Mucosa of stomach (tissue), 1 donor: Measurements from ENCODE around the gene CDCA4.

Source experiments
- H3K27me3 ChIP-seq: one replicate; pipeline ENCODE4 v1.7.0; 2013; ENCODE audit warnings: mild to moderate bottlenecking, low read length; ENCODE audit not compliant: control insufficient read depth, insufficient read depth
- H3K36me3 ChIP-seq: one replicate; pipeline ENCODE4 v1.7.0; 2013; ENCODE audit warnings: low read length; ENCODE audit not compliant: control insufficient read depth, insufficient read depth
- H3K4me1 ChIP-seq: one replicate; pipeline ENCODE4 v1.7.0; 2013; ENCODE audit warnings: mild to moderate bottlenecking, low read length; ENCODE audit not compliant: control insufficient read depth, insufficient read depth
- H3K4me3 ChIP-seq: one replicate; pipeline ENCODE4 v1.7.0; 2013; ENCODE audit warnings: low read length
- H3K9ac ChIP-seq: one replicate; pipeline ENCODE4 v1.7.0; 2013; ENCODE audit warnings: mild to moderate bottlenecking, low read length, moderate library complexity
- H3K9me3 ChIP-seq: one replicate; pipeline ENCODE4 v1.7.0; 2013; ENCODE audit warnings: mild to moderate bottlenecking, low read length, moderate library complexity; ENCODE audit not compliant: control insufficient read depth
- donor health status: Pancreatic carcinoma.

CDCA4 gene

DNA sequence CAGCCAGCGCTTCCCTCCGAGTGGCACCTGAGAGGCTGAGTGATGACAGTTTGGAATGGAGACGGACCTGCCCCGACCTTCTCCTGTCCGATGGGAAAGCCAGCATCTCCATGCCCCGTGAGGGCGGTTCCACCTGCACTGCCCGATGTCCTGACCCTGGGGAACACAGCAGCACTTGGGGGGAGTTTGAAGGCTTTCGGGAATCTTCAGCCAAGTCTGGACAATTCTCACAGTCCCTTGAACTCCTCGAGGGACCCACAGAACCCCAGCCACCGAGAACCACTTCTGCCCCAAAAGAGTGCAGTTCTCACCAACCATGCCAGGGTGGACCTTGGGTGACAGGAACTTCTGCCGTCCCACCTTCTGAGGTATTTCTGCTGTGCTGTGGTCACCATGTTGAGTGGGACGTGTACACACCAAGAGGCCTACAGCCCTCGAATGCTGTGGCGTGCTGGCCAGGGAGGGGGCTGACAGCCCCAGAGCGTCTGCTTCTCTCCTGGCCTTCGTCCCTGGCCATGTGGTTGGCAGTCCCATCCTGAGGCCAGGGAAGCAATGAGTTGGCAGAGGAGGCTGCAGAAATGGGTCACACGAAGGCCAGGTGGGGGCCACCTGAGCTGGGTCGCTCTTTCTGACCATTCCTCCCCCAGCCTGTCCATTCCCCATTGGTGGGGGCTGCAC lies 34.3 kb downstream of the CDCA4 start:
- no peaks in the 10 kb centered on the region for H3K36me3 ChIP-seq
- H3K4me3 ChIP-seq = peak overlapping the region; percentile 46
- peak overlapping the region; percentile 71 for H3K9ac ChIP-seq
- H3K27me3 ChIP-seq = no peaks in the 10 kb centered on the region
- peaks cover 8% of the 10 kb centered on the region for H3K4me1 ChIP-seq
- no peaks in the 10 kb centered on the region for H3K9me3 ChIP-seq

- no peaks in the 10 kb centered on the region for H3K9me3 ChIP-seq
- peak within 1 kb of the TSS; percentile 46 for H3K4me3 ChIP-seq
- no peaks in the 10 kb centered on the region for H3K27me3 ChIP-seq
- no peaks in the 10 kb centered on the region for H3K36me3 ChIP-seq
- H3K4me1 ChIP-seq = peaks cover 8% of the 10 kb centered on the region
- peak within 1 kb of the TSS; percentile 71 for H3K9ac ChIP-seq
These were observed 35.0 kb downstream of the CDCA4 start, which contains the start of gene CLBA1 for GRCh38 chr14:104985675-104986486. CLBA1 (plus strand) TSS chr14:104985788; CDS start chr14:104986432, 644 bp downstream.

DNA sequence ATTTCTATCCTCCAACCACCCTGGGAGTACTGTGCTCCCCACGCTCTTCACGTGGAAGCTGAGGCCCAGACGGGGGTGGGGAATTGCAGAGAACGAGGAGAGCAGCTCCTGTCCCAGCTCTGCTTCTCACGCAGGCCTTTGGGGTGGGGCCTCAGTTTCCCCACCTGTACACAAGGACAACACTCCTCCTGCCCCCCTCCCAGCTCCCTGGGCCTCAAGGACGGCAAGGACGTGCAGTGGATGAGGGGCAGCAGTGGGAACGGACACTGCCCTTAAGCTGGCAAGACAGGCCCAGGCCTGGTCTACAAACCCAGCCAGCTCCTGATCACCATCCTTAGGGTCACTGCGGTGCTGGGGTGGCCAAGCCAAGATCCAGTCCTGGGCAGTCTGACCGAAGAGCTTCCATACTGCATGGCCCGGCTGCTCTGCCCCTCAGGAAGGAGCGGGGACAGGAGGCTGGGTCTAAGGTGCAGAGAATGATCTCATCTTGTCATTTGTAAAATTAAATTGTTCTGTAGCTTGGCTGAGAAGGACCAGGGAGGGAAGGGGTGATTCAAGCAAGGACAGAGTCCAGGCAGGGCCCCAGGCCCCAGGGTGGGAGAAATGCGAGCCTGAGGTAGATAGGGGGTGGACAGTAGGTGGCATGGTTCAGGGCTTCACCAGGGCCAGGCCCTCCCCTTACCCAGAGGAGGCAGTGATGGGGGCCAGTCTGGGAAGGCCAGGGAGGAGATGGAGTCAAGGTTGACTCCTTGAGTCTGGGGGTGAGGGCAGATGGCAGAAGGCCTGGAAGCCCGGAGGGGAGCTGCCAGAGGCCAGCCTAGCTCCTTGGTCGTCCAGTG lies 36.6 kb downstream of the CDCA4 start:
- H3K9me3 ChIP-seq = no peaks in the 10 kb centered on the region
- no peaks in the 10 kb centered on the region for H3K36me3 ChIP-seq
- H3K9ac ChIP-seq = no peak overlapping the region
- H3K4me3 ChIP-seq = no peak overlapping the region
- H3K27me3 ChIP-seq = peaks cover 2% of the 10 kb centered on the region
- H3K4me1 ChIP-seq = peaks cover 8% of the 10 kb centered on the region

DNA sequence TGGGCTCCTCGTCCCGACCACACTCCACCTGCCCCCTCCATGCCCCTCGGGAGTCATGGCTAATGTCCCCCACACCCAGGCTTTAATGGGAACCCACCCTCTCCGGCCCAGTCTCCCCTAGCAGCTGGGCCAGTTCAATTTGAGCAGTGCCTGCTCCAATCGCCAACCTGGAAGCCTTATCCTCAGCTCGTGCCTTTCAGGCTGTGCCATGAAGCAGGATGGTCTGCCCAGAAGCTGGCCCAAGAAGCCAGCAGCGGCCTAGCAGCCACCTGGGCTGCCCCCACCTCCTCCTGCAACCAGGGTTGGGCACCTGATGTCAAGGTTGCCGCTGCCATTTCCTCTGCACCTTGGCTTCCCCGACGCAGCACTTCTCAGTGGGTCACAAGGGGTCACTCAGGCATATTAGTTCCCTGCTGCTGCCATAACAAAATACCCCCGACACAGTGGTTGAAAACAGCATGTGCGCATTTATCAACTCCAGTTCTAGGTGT lies 37.6 kb downstream of the CDCA4 start:
- no peaks in the 10 kb centered on the region for H3K36me3 ChIP-seq
- no peak overlapping the region for H3K9ac ChIP-seq
- H3K27me3 ChIP-seq = peaks cover 10% of the 10 kb centered on the region
- no peaks in the 10 kb centered on the region for H3K9me3 ChIP-seq
- peaks cover 12% of the 10 kb centered on the region for H3K4me1 ChIP-seq
- H3K4me3 ChIP-seq = no peak overlapping the region

- H3K9me3 ChIP-seq = no peaks in the 10 kb centered on the region
- H3K27me3 ChIP-seq = peaks cover 13% of the 10 kb centered on the region
- no peak overlapping the region for H3K9ac ChIP-seq
- peaks cover 16% of the 10 kb centered on the region for H3K4me1 ChIP-seq
- no peak overlapping the region for H3K4me3 ChIP-seq
- H3K36me3 ChIP-seq = no peaks in the 10 kb centered on the region
These were observed 38.2 kb downstream of the CDCA4 start for GRCh38 chr14:104982548-104983230.

DNA sequence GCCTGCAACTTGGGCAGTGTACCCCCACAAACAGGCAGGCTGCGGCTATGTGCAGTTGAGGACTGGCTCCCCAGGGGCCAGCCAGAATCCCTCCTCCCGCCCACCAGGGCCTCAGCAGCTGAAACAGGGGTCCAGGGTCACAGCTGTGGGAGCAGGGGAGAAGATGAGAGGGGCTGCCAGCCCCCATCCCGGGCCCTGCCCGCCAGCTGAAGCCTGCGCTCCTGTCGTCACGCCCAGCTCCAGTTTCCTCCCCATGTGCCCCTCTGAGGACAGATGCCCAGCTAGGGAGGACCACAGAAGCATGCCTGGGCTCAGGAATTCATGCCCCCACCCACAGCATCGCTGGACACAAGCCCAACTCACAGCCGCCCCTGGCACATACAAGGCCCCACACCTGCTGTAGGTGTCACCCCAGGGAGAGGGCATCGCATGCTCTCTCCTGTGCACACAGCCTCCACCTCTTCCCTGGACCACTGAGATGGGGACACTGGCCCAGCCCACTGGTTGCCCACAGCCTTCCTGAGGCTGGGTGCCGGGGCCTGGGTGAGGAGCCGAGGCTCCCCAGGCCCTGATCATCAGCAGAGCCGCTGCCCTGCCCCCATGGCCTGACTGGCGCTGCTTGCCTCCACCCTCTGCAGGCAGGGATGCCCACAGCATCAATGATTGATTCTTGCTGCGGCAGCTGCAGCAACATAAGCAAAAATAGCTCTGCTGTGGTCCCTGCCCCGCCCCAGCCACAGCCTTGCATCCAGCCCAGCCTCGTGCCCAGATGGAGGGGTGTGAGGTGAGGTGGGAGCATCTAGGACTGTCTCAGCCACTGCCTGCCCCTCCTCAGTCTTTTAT lies 39.0 kb downstream of the CDCA4 start:
- H3K27me3 ChIP-seq = peaks cover 21% of the 10 kb centered on the region
- peaks cover 23% of the 10 kb centered on the region for H3K4me1 ChIP-seq
- no peak overlapping the region for H3K9ac ChIP-seq
- H3K36me3 ChIP-seq = no peaks in the 10 kb centered on the region
- H3K4me3 ChIP-seq = no peak overlapping the region
- no peaks in the 10 kb centered on the region for H3K9me3 ChIP-seq

- no peak overlapping the region for H3K4me3 ChIP-seq
- no peak overlapping the region for H3K9ac ChIP-seq
- peaks cover 29% of the 10 kb centered on the region for H3K27me3 ChIP-seq
- H3K36me3 ChIP-seq = no peaks in the 10 kb centered on the region
- H3K4me1 ChIP-seq = peaks cover 25% of the 10 kb centered on the region
- no peaks in the 10 kb centered on the region for H3K9me3 ChIP-seq
These were observed 40.0 kb downstream of the CDCA4 start for GRCh38 chr14:104980611-104981531.

GRCh38 chr14:104979758-104980610 lies 40.9 kb downstream of the CDCA4 start:
- Histone ChIP-seq H3K9ac (no peak overlapping the region), H3K27me3 (peaks cover 34% of the 10 kb centered on the region), H3K4me1 (peaks cover 34% of the 10 kb centered on the region), H3K9me3 (no peaks in the 10 kb centered on the region), H3K36me3 (no peaks in the 10 kb centered on the region), H3K4me3 (no peak overlapping the region)

DNA sequence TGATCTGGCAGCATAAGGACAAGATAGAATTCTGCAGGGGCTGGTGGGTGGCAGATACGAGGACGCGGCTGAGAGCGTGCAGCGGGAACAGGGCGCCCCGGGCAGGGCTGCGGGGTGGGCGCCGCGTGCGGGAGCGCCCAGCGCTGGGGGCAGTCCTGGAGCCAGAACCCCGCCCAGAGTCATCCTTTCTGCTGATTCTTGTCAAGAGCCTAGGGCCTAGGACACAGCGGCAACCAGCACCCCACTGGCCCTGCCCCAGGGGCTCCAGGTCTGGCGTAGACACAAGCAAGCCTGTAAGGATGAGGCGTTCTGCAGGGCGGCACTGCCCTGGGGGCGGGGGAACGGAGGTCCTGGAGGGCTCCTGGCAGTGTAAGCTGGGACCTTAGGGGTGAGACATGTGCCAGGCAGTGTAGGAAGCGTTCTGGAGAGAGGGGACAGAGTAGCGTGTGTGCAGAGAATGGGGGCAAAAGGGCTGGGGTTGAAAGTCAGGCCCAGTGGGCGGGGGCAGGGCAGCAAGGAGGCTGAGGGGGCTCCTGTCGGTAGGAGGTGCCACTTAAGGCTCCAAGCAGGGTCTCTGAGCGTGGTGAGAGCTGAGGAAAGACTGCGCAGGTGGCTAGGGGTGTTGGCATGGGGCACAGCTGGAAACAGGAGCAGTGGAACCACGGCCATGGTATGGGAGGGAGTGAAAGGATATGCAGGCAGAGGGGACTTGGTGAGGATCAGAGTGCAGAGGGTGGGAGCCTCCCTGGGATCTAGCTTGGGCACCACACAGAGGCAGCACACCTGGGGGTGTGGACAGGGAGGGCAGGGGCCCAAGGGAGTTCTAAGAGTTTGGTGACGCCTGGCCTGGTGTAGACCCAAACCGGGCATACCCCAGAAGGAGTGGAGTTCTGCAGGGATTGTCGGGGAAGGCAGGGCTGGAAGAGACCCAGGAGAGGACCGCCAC lies 41.9 kb downstream of the CDCA4 start:
- no peaks in the 10 kb centered on the region for H3K36me3 ChIP-seq
- H3K4me1 ChIP-seq = peaks cover 43% of the 10 kb centered on the region
- H3K4me3 ChIP-seq = no peak overlapping the region
- H3K9ac ChIP-seq = no peak overlapping the region
- peaks cover 39% of the 10 kb centered on the region for H3K27me3 ChIP-seq
- no peaks in the 10 kb centered on the region for H3K9me3 ChIP-seq
